Fibroblast of lung (primary cell): ENCODE measurements around the gene DLGAP3.

Source experiments
- EZH2 ChIP-seq: IDR thresholded peaks from 2 replicates; pipeline ENCODE4 v1.5.1; 2012; ENCODE audit warnings: low read length, control low read depth, mild to moderate bottlenecking; ENCODE audit errors: missing control alignments
- TF ChIP-seq, protein P1 (sequence below), 2 donors: IDR thresholded peaks in 1 of 2; conservative IDR thresholded peaks in 1 of 2; 1 replicate in 1 of 2; 2 replicates in 1 of 2; pipeline ENCODE4 v1.5.1; 2011 to 2012; ENCODE audit warnings: low read length in 2 of 2, control low read depth in 1 of 2, inconsistent platforms in 1 of 2, low read depth in 1 of 2, mild to moderate bottlenecking in 1 of 2

- TF ChIP-seq, protein P1, sequence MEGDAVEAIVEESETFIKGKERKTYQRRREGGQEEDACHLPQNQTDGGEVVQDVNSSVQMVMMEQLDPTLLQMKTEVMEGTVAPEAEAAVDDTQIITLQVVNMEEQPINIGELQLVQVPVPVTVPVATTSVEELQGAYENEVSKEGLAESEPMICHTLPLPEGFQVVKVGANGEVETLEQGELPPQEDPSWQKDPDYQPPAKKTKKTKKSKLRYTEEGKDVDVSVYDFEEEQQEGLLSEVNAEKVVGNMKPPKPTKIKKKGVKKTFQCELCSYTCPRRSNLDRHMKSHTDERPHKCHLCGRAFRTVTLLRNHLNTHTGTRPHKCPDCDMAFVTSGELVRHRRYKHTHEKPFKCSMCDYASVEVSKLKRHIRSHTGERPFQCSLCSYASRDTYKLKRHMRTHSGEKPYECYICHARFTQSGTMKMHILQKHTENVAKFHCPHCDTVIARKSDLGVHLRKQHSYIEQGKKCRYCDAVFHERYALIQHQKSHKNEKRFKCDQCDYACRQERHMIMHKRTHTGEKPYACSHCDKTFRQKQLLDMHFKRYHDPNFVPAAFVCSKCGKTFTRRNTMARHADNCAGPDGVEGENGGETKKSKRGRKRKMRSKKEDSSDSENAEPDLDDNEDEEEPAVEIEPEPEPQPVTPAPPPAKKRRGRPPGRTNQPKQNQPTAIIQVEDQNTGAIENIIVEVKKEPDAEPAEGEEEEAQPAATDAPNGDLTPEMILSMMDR (conservative IDR thresholded peaks at IDR 0.05 in 1 of 2, IDR thresholded peaks at IDR 0.05 in 1 of 2; ENCODE audit: low read depth in 1 of 2, low read length in 2 of 2), result no peak
- TF ChIP-seq EZH2, result no peak
Measured at GRCh38 chr1:34872133-34872503, 57.3 kb downstream of the DLGAP3 start.
